ENCODE data around the gene TSGA10IP.
A peak's percentile ranks its signal among the peaks of the same experiment; 100 is the strongest.

Gene TSGA10IP

DNA sequence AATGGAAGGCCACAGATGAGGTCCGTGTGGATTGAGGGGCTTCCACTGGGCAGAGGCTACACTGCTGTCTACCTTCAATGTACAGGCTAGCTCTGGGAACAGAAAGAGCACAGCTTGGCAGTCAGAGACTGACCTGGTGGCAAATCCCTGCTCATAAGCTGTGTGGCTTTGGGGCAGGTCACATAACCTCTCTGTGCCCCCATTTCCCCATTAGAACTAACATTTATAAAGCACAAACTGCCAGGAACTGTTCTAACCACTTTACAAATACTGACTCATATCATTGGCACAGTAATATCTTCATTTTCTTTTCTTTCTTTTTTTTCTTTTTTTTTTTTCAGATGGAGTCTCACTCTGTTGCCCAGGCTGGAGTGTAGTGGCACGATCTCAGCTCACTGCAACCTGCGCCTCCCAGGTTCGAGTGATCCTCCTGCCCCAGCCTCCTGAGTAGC lies 48.2 kb upstream of the TSGA10IP start:
- Histone ChIP-seq H3K4me2 (ENCODE audit: insufficient read depth, low read length, poor library complexity, severe bottlenecking) (no peak overlapping the region), H2BK120ac (ENCODE audit: low read depth, low read length) (no peak overlapping the region), H3K27me3 (ENCODE audit: control insufficient read depth in 3 of 3, insufficient read depth in 3 of 3, low read depth in 1 of 3, low read length in 3 of 3) (peaks cover 20 to 42% (median 21%) of the 10 kb centered on the region in 3 experiments), H3K27ac (replicated peaks; ENCODE audit: low read length) (no peak overlapping the region), H2BK5ac (ENCODE audit: low read length) (no peak overlapping the region), H2AK5ac (ENCODE audit: low read depth, low read length) (no peak overlapping the region), H3K9me3 (replicated peaks in 1 of 2; ENCODE audit: control insufficient read depth in 2 of 2, insufficient read depth in 1 of 2, low read depth in 1 of 2, low read length in 2 of 2) (peaks cover 0 to 2% of the 10 kb centered on the region in 2 donors), H3K18ac (ENCODE audit: low read length) (no peak overlapping the region), H2BK15ac (ENCODE audit: low read length) (no peak overlapping the region), H3K79me1 (ENCODE audit: low read depth, low read length) (no peaks in the 10 kb centered on the region), H3K9ac (ENCODE audit: low read depth, low read length, poor library complexity) (no peak overlapping the region), H3K4ac (ENCODE audit: low read length) (no peak overlapping the region), H3K14ac (ENCODE audit: low read length) (no peak overlapping the region), H2AFZ (ENCODE audit: low read length) (no peak overlapping the region), H4K91ac (ENCODE audit: low read depth, low read length, poor library complexity) (no peak overlapping the region), H3K23ac (ENCODE audit: low read depth, low read length, poor library complexity) (no peak overlapping the region), H3K4me3 (ENCODE audit: low read length in 2 of 2) (no peak overlapping the region), H3K4me1 (ENCODE audit: control insufficient read depth in 2 of 2, insufficient read depth in 1 of 2, low read depth in 1 of 2, low read length in 2 of 2) (peaks cover 9% of the 10 kb centered on the region in 2 donors), H4K8ac (ENCODE audit: low read depth, low read length) (no peak overlapping the region), H2BK12ac (ENCODE audit: low read length) (no peak overlapping the region), H3K36me3 (replicated peaks in 1 of 2; ENCODE audit: control insufficient read depth in 2 of 2, insufficient read depth in 2 of 2, low read length in 2 of 2) (no peaks in the 10 kb centered on the region)
- DNase-seq (ENCODE audit: low spot score), result no peak
- no CpG with 5 or more reads among the region's 4 CpGs for WGBS, 2 donors (ENCODE audit: extremely low coverage in 2 of 2, insufficient read length in 2 of 2, insufficient replicate concordance in 1 of 2)

DNA sequence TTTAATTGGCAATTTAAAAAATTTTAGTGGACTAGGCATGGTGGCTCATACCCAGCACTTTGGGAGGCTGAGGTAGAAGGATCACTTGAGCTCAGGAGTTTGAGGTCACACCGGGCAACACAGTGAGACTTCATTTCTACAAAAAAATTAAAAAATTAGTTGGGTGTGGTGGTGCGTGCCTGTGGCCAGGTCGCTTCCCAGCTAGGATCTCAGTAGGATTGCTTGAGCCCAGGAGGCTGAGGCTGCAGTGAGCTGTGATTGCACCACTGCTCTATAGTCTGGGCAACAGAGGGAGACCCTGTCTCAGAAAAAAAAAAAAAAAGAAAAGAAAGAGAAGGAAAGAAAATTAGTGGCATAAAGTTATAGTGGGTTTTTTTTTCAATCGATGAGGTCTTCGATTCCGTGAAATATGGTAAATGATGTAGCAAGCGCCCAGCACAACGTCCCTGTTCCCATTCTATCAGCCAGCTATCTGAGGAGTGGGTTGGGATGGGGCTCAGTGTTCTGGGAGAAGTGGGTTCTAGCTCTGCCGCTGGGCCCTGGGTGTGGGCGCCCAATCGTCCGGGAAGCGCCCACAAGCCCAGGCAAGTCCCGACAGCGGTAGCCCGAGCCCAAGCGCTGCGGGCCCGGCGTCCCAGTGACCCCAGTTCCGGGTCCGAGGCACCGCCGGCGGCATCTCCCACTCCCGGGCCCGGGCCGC lies 46.5 kb upstream of the TSGA10IP start:
- Histone ChIP-seq H3K9me3 (replicated peaks in 1 of 2; ENCODE audit: control insufficient read depth in 2 of 2, insufficient read depth in 1 of 2, low read depth in 1 of 2, low read length in 2 of 2) (peaks cover 0 to 2% of the 10 kb centered on the region in 2 donors), H4K8ac (ENCODE audit: low read depth, low read length) (no peak overlapping the region), H2BK15ac (ENCODE audit: low read length) (no peak overlapping the region), H3K4me1 (ENCODE audit: control insufficient read depth in 2 of 2, insufficient read depth in 1 of 2, low read depth in 1 of 2, low read length in 2 of 2) (peaks cover 11 to 12% of the 10 kb centered on the region in 2 donors), H3K4ac (ENCODE audit: low read length) (no peak overlapping the region), H2BK5ac (ENCODE audit: low read length) (no peak overlapping the region), H3K27ac (replicated peaks; ENCODE audit: low read length) (no peak overlapping the region), H3K18ac (ENCODE audit: low read length) (peak overlapping the region; percentile 78), H4K91ac (ENCODE audit: low read depth, low read length, poor library complexity) (no peak overlapping the region), H3K27me3 (ENCODE audit: control insufficient read depth in 3 of 3, insufficient read depth in 3 of 3, low read depth in 1 of 3, low read length in 3 of 3) (peaks cover 20 to 53% (median 21%) of the 10 kb centered on the region in 3 experiments), H2BK12ac (ENCODE audit: low read length) (no peak overlapping the region), H3K4me2 (ENCODE audit: insufficient read depth, low read length, poor library complexity, severe bottlenecking) (no peak overlapping the region), H3K23ac (ENCODE audit: low read depth, low read length, poor library complexity) (peak overlapping the region; percentile 96), H2AK5ac (ENCODE audit: low read depth, low read length) (peak overlapping the region; percentile 88), H3K36me3 (replicated peaks in 1 of 2; ENCODE audit: control insufficient read depth in 2 of 2, insufficient read depth in 2 of 2, low read length in 2 of 2) (no peaks in the 10 kb centered on the region), H3K4me3 (ENCODE audit: low read length in 2 of 2) (peak overlapping the region in 1 of 2 donors; percentile 53), H2AFZ (ENCODE audit: low read length) (peak overlapping the region; percentile 94), H3K9ac (ENCODE audit: low read depth, low read length, poor library complexity) (no peak overlapping the region), H2BK120ac (ENCODE audit: low read depth, low read length) (no peak overlapping the region), H3K79me1 (ENCODE audit: low read depth, low read length) (no peaks in the 10 kb centered on the region), H3K14ac (ENCODE audit: low read length) (no peak overlapping the region)
- no CpG with 5 or more reads among the region's 28 CpGs for WGBS, 2 donors (ENCODE audit: extremely low coverage in 2 of 2, insufficient read length in 2 of 2, insufficient replicate concordance in 1 of 2)
- DNase-seq (ENCODE audit: low spot score), result no peak

DNA sequence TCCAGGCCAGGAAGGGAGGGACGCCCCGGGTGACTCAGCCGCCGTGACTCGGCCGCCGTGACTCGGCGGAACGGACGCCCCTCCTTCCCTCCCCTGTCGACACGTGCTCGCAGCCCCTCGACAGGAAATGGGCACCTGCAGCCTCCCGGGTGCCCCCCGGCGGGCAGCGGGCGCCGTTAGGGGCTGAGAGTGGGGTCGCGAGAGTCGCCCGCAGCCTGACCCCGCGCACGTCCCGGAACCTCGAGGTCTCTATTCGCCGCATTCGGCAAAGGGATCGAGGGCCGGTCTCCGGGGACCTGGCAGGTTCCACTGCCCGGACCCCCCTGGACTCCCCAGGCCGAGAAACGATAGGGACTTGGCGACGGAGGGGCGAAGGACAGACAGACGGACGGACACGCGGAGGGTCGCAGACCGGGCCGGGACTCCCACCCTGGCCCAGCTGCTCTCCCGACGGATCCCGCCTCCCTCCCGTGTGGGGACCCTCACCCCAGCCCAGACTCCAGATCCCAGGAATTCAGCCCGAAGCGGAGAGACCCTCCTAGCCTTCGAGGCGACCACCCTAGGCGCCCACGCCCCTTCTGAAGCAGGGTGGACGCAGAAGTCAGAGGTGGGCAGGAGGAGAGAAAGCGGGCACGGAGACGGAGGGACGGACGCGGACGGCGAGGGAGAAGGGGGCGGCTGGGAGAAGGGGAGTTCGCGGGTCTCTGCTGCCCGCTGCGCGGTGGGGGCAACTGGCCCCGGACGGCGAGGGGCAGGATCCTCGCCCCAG lies 45.7 kb upstream of the TSGA10IP start:
- peak overlapping the region; percentile 53 to 70 for H3K4me3 ChIP-seq (ENCODE audit: low read length in 2 of 2)
- H3K27ac ChIP-seq (replicated peaks; ENCODE audit: low read length), result no peak overlapping the region
- no peaks in the 10 kb centered on the region for H3K79me1 ChIP-seq (ENCODE audit: low read depth, low read length)
- no peak overlapping the region for H3K4ac ChIP-seq (ENCODE audit: low read length)
- H2BK12ac ChIP-seq (ENCODE audit: low read length), result peak overlapping the region; percentile 16
- H4K91ac ChIP-seq (ENCODE audit: low read depth, low read length, poor library complexity), result no peak overlapping the region
- H2BK120ac ChIP-seq (ENCODE audit: low read depth, low read length), result peak overlapping the region; percentile 74
- no peaks in the 10 kb centered on the region for H3K36me3 ChIP-seq (replicated peaks in 1 of 2; ENCODE audit: control insufficient read depth in 2 of 2, insufficient read depth in 2 of 2, low read length in 2 of 2)
- H4K8ac ChIP-seq (ENCODE audit: low read depth, low read length), result no peak overlapping the region
- peak overlapping the region; percentile 97 for H3K4me2 ChIP-seq (ENCODE audit: insufficient read depth, low read length, poor library complexity, severe bottlenecking)
- H2BK5ac ChIP-seq (ENCODE audit: low read length), result no peak overlapping the region
- H3K9ac ChIP-seq (ENCODE audit: low read depth, low read length, poor library complexity), result peak overlapping the region; percentile 63
- peak overlapping the region; percentile 88 for H2AK5ac ChIP-seq (ENCODE audit: low read depth, low read length)
- H3K9me3 ChIP-seq (replicated peaks in 1 of 2; ENCODE audit: control insufficient read depth in 2 of 2, insufficient read depth in 1 of 2, low read depth in 1 of 2, low read length in 2 of 2), result peaks cover 0 to 2% of the 10 kb centered on the region in 2 donors
- peak overlapping the region; percentile 32 for H2BK15ac ChIP-seq (ENCODE audit: low read length)
- H3K18ac ChIP-seq (ENCODE audit: low read length), result peak overlapping the region; percentile 78
- H2AFZ ChIP-seq (ENCODE audit: low read length), result peak overlapping the region; percentile 94
- peaks cover 11 to 12% of the 10 kb centered on the region in 2 donors for H3K4me1 ChIP-seq (ENCODE audit: control insufficient read depth in 2 of 2, insufficient read depth in 1 of 2, low read depth in 1 of 2, low read length in 2 of 2)
- peak overlapping the region; percentile 96 for H3K23ac ChIP-seq (ENCODE audit: low read depth, low read length, poor library complexity)
- H3K27me3 ChIP-seq (ENCODE audit: control insufficient read depth in 3 of 3, insufficient read depth in 3 of 3, low read depth in 1 of 3, low read length in 3 of 3), result peaks cover 20 to 53% (median 21%) of the 10 kb centered on the region in 3 experiments
- H3K14ac ChIP-seq (ENCODE audit: low read length), result peak overlapping the region; percentile 97
- WGBS, 2 donors (ENCODE audit: extremely low coverage in 2 of 2, insufficient read length in 2 of 2, insufficient replicate concordance in 1 of 2), result no CpG with 5 or more reads among the region's 78 CpGs
- DNase-seq (ENCODE audit: low spot score), result no peak
